ENCODE results near the gene GCHFR. TPM values are rescaled to one million over a fixed set of nuclear protein-coding genes. Genes with fewer than 3 reads are reported as not detected.

The GCHFR gene
- polyA plus RNA-seq, 3 donors, result 19.1 to 46.7 (median 45.9) TPM

- peaks cover 12 to 19% of the 10 kb centered on the region in 2 donors for H3K4me1 ChIP-seq (ENCODE audit: control insufficient read depth in 1 of 2, insufficient read depth in 2 of 2, low read length in 2 of 2)
- WGBS (ENCODE audit: insufficient coverage), result 67% methylated on average over 1 of the region's 3 CpGs
- H3K27ac ChIP-seq (ENCODE audit: low read depth in 1 of 2, low read length in 2 of 2), result no peak overlapping the region
- Mint-ChIP-seq H3K27ac (peak overlapping the region in 1 of 7 donors; percentile 82), H3K27me3 (ENCODE audit: low read depth in 3 of 3) (no peaks in the 10 kb centered on the region), H3K36me3 (peaks cover 25 to 51% of the 10 kb centered on the region in 2 donors), H3K9me3 (no peaks in the 10 kb centered on the region), H3K4me1 (peaks cover 27% of the 10 kb centered on the region), H3K4me3 (no peak overlapping the region)
- H3K79me2 ChIP-seq (ENCODE audit: insufficient read depth, low read length), result peaks cover 56% of the 10 kb centered on the region
- no peak for TF ChIP-seq CTCF (IDR thresholded peaks at IDR 0.05)
- H3K9ac ChIP-seq (ENCODE audit: insufficient read depth, low read length, poor library complexity, severe bottlenecking), result no peak overlapping the region
- H3K4me2 ChIP-seq (replicated peaks; ENCODE audit: extremely low read depth, low read length, poor library complexity, severe bottlenecking), result no peak overlapping the region
- H3K27me3 ChIP-seq (ENCODE audit: control insufficient read depth in 2 of 2, insufficient read depth in 2 of 2, low read length in 2 of 2), result no peaks in the 10 kb centered on the region
- H2AFZ ChIP-seq (ENCODE audit: insufficient read depth, low read depth, low read length, poor library complexity, severe bottlenecking), result no peak overlapping the region
- H3K36me3 ChIP-seq (replicated peaks in 1 of 2; ENCODE audit: control insufficient read depth in 1 of 2, insufficient read depth in 2 of 2, low read length in 2 of 2), result peaks cover 3 to 33% of the 10 kb centered on the region in 2 donors
- H3K4me3 ChIP-seq (replicated peaks in 1 of 3; ENCODE audit: low read depth in 2 of 3, low read length in 3 of 3), result no peak overlapping the region
- no peak for DNase-seq
- intact Hi-C loops (cut with micrococcal nuclease), result no loop called here
- H4K20me1 ChIP-seq (ENCODE audit: insufficient read depth, low read length), result peaks cover 19% of the 10 kb centered on the region
- no peaks in the 10 kb centered on the region for H3K9me3 ChIP-seq (replicated peaks in 1 of 2; ENCODE audit: control insufficient read depth in 1 of 2, insufficient read depth in 1 of 2, low read length in 2 of 2)
Measured at GRCh38 chr15:40799523-40799922, 35.7 kb downstream of the GCHFR start.

GRCh38 chr15:40803076-40803475, 39.2 kb downstream of the GCHFR start:
- Mint-ChIP-seq H3K4me1 (peaks cover 18% of the 10 kb centered on the region), H3K9me3 (peaks cover 0 to 2% (median 0%) of the 10 kb centered on the region in 7 donors), H3K36me3 (peaks cover 24 to 52% of the 10 kb centered on the region in 2 donors), H3K27me3 (ENCODE audit: low read depth in 3 of 3) (peaks cover 0 to 2% (median 1%) of the 10 kb centered on the region in 3 donors), H3K4me3 (no peak overlapping the region), H3K27ac (no peak overlapping the region)
- Histone ChIP-seq H3K9ac (ENCODE audit: insufficient read depth, low read length, poor library complexity, severe bottlenecking) (no peak overlapping the region), H3K27me3 (ENCODE audit: control insufficient read depth in 2 of 2, insufficient read depth in 2 of 2, low read length in 2 of 2) (no peaks in the 10 kb centered on the region), H3K4me1 (ENCODE audit: control insufficient read depth in 1 of 2, insufficient read depth in 2 of 2, low read length in 2 of 2) (peaks cover 10 to 13% of the 10 kb centered on the region in 2 donors), H2AFZ (ENCODE audit: insufficient read depth, low read depth, low read length, poor library complexity, severe bottlenecking) (no peak overlapping the region), H3K27ac (ENCODE audit: low read depth in 1 of 2, low read length in 2 of 2) (no peak overlapping the region), H3K79me2 (ENCODE audit: insufficient read depth, low read length) (peaks cover 71% of the 10 kb centered on the region), H3K4me3 (replicated peaks in 1 of 3; ENCODE audit: low read depth in 2 of 3, low read length in 3 of 3) (no peak overlapping the region), H3K4me2 (replicated peaks; ENCODE audit: extremely low read depth, low read length, poor library complexity, severe bottlenecking) (no peak overlapping the region), H3K36me3 (replicated peaks in 1 of 2; ENCODE audit: control insufficient read depth in 1 of 2, insufficient read depth in 2 of 2, low read length in 2 of 2) (peaks cover 3 to 31% of the 10 kb centered on the region in 2 donors), H3K9me3 (replicated peaks in 1 of 2; ENCODE audit: control insufficient read depth in 1 of 2, insufficient read depth in 1 of 2, low read length in 2 of 2) (no peaks in the 10 kb centered on the region), H4K20me1 (ENCODE audit: insufficient read depth, low read length) (peaks cover 4% of the 10 kb centered on the region)
- TF ChIP-seq CTCF (IDR thresholded peaks at IDR 0.05), result no peak
- WGBS (ENCODE audit: insufficient coverage), result no CpG with 5 or more reads among the region's 2 CpGs
- no peak for DNase-seq
- intact Hi-C loops (cut with micrococcal nuclease), result loop anchor here in 1 of 2 donors (10.0 kb wide), 2 partner anchors 48 to 92 kb away; partner anchors contain the start of genes RMDN3 and VPS18
